GM20431 (cell line): ENCODE measurements around the gene LRRC8B.

ENCODE experiments used
- in situ Hi-C: fragments of 300-500 bp; cut with MseI, MboI; formaldehyde crosslinking; loops from one replicate; pipeline ENCODE4 v1.15.0; 2020; ENCODE audit warnings: low sequenced_read_pairs; ENCODE audit not compliant: unreplicated experiment

The LRRC8B gene

GRCh38 chr1:89545264-89546038 is 20.8 kb downstream of the LRRC8B start:
- in situ Hi-C loops: no loop called here

GRCh38 chr1:89546082-89546889 is 21.7 kb downstream of the LRRC8B start:
- in situ Hi-C loops: no loop called here

GRCh38 chr1:89546934-89547562 is 22.4 kb downstream of the LRRC8B start:
- in situ Hi-C loops: no loop called here

- in situ Hi-C loops: no loop called here
Measured at GRCh38 chr1:89547563-89548116, 23.0 kb downstream of the LRRC8B start.

DNA sequence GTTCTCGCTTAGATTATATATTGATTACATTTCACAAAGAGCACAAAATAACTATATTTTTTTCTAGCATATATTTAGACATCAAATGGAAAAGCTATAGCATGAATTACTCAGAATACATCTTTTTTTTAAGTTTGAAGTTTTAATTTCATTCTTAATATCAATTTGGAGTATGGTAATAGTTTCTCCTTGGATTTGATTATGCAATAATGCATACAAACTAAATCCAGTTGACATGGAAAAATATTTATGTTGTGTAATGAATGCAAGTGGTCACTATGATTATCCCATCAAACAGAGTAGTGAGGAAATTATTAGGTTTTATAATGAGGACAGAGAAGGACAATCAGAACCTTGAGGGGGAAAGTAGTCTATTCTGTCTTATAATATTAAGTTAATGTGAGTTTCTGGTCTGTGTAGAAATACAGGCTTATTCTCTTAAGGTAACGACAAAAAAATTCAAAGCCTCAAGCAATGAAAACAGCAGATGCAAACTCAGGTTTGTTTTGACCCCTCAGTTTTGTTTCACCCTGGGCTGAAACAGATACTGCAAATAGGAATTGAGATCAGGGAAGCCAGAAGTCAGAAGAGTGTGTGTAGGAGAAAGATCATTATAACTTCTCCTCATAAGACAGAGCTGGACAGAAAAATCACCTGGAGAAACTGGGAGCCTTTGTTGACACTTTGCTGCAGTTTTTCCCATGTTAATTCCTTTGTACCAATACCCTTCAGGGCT is 23.7 kb downstream of the LRRC8B start:
- in situ Hi-C loops: no loop called here

DNA sequence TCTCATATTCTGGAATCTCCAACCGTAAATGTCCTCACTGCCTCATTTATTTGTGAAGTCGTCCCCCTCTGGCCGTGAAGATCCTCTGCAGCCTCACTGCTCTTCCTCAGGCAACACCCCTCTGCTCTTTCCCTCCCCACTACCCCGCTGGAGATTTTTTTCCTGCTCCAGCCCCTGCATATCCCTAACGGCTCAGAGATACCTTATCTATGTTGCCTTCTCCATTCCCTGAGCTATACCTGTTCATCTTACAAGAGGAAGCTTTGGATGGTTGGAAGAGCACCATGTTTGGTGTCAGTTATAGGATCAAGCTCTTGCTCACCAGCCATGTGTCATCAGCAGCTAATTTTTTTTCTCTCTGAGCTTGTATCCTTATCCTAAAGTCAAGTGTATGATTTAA is 26.4 kb downstream of the LRRC8B start:
- in situ Hi-C loops: no loop called here

DNA sequence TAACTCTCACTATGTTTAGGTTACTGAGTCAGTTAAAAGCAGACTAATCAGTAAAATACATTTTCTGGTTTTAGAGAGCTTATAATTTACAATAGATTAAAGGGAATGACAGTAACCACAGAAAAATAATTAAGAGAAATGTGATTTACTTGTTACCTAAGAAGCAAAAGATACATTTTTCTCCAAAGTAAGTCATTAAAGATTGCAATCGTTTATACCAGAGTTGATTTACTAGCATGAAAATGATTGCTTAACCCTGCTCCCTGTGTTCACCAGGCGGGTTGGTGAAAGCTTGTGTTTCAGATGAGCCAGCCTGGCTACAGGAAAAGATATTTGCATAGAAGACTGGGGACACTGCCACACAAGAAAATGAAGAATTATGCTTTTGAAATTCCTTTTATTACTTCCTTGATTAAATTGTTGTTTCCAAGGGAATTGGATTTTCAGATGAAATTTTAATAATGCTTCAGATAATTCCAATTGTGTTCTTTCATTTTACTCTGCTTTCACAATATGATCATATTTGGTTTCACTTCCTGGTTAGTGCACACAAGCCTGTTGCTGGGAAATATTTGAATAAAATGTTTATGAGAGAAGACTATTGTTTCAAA is 27.9 kb downstream of the LRRC8B start:
- in situ Hi-C loops: no loop called here

GRCh38 chr1:89553157-89553556 is 28.5 kb downstream of the LRRC8B start:
- in situ Hi-C loops: no loop called here

DNA sequence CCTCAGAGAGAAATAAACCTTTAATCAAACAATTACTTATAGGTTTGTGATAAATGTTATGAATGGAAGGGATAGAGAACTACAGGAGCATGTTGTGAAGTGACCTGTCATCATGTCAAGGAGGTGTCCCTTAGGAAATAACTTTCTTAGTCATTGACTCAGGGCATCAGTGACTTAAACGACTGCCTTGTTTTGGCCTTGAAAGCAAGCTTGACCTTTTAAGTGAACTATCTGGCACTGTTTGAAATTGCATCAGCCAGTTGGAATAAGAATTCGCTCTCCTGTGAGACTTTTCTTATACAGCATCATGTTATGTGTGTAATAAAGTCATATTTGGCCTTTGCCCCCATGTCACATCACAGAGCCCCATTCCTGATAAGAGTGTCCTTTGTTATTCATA is 30.9 kb downstream of the LRRC8B start:
- in situ Hi-C loops: no loop called here

DNA sequence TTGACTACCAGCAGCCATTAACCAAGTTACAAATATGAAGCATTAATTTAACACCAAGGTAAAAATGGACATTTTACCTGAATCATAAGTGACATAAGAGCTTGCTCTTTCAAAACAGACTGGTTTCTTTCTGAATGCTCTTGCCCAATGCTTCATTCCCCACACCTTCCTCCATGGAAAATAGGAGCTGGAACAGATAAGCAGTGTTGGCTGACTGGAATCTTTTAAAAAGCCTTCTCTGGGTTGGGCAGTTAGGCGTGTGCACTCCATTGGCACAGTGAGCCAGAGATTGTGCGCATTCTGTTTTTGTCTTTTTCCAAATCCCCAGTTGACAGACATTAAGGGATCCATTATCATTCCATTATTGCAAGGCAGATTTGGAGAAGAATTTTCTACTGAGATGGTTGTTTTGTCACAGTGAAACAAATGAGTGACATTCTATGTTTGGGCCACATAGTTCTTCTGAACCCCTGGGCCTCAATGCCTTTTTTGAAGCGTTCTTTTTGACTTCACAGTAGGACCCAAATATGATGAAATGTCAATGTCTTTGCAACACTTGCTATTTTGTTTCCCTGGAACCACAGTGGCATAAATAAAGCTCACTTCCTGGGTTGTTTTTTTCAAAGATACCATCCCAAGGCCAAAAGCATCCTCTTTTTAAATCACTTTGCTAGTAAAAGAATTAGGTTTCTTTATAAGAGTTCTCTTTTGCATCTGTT is 32.3 kb downstream of the LRRC8B start:
- in situ Hi-C loops: no loop called here

GRCh38 chr1:89557445-89557825 is 32.8 kb downstream of the LRRC8B start:
- in situ Hi-C loops: no loop called here

DNA sequence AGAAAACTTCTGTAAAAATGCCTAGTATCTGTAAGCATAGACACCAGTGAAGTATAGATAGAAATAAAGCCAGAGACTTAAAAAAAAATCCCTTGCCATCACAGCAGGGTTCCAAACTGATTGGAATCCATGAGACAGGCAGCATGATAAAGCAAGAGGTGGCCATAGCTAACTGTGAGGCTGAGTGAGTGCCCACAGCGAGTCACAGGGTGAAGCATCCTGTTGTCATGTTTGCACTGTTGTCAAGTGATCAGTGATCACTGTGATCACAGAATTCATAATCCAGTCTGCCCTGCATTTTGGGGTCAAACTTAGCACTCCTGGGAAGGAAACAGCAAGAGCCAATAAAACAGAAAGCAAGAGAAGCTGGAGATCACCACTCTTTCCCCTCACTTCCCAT is 33.3 kb downstream of the LRRC8B start:
- in situ Hi-C loops: no loop called here

- in situ Hi-C loops: no loop called here
Measured at GRCh38 chr1:89563957-89564604, 39.5 kb downstream of the LRRC8B start.

- in situ Hi-C loops: no loop called here
Measured at GRCh38 chr1:89565521-89565920, 40.9 kb downstream of the LRRC8B start.

DNA sequence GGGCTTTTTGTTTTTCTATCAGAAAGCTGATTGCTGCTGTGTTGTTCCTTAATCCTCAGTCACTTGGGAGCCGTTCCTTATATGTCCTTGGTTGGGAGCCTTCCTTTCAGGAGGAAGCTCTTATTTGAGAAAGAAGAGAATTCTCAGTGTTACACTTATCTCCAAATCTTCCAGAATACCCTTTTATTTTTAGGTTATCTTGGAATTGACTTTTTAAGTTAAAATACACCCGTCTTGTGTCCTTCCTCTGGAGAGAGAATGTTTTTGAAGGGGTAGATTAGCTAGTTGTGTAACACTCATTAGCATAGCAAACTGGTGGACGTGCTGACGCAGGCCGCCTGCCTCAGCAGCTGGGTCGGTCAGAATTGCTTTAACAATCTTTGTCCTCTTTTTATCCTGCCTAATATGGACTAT is 42.1 kb downstream of the LRRC8B start:
- in situ Hi-C loops: no loop called here

DNA sequence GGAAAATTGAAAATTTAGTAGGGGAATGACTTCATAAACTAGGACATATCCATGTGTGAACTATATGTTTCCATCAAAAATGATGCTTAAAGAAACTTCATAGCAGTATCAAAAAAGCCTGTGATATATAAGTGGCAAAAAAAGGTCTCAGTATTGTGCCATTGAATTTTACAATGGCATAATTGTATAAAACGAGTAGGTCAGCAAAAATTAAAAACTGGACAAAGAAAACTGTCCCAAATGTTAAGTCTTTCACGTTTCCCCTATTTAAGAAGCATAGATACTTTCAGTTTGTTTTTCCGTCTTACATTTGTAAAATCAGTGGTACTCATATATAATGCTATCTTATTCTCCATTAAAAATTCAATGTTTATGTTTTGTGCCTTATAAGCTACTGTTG is 43.2 kb downstream of the LRRC8B start:
- in situ Hi-C loops: no loop called here

DNA sequence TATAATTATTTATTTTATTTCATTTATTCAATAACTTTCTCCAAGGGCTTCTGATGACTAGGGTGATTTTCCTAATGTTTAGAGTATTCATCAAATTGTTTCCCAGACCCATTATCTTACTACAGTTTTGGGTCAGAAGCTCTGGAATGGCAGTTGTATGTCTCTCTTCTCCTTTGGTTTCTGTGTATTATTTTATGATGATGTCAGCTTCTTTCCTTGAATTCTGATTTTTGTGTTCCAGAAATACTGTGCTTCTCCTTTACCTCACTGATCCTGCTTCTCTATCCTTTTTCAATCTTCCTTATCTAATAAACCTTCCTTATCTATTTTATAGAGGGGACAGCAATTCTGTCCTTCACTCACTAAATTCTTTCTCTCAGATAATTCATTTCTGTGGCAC is 48.8 kb downstream of the LRRC8B start:
- in situ Hi-C loops: no loop called here

GRCh38 chr1:89574621-89575020 is 50.0 kb downstream of the LRRC8B start:
- in situ Hi-C loops: loop anchor here (25.0 kb wide), 1 partner anchor 87 kb away; no protein-coding TSS in a partner anchor
